Activated T-cell treated with anti-CD3 and anti-CD28 coated beads, Interleukin-2, amount 50 U/mL, for 4 hours (primary cell): ENCODE results near the gene ALG14. TPM values are rescaled to one million over a fixed set of nuclear protein-coding genes. Genes with fewer than 3 reads are reported as not detected.
A peak's percentile ranks its signal among the peaks of the same experiment; 100 is the strongest.

Experiments
- ATAC-seq, 2 donors: fragments of 200-7000 bp; cut with Tn5 transposase; one replicate each; pipeline ENCODE4 v1.10.0; 2021
- DNase-seq: peaks from one replicate; pipeline ENCODE4 v3.0.0-alpha.2; 2020
- H3K27me3 Mint-ChIP-seq: one replicate; pipeline ENCODE4 v1.8.0; 2021; ENCODE audit warnings: low read depth, mixed read lengths
- H3K36me3 Mint-ChIP-seq: one replicate; pipeline ENCODE4 v1.8.0; 2022; ENCODE audit warnings: mixed read lengths; ENCODE audit not compliant: insufficient read depth
- H3K4me1 Mint-ChIP-seq: one replicate; pipeline ENCODE4 v1.8.0; 2021; ENCODE audit warnings: low read depth, mixed read lengths
- H3K4me3 Mint-ChIP-seq: one replicate; pipeline ENCODE4 v1.8.0; 2021; ENCODE audit warnings: mild to moderate bottlenecking, moderate library complexity, mixed read lengths
- H3K9me3 Mint-ChIP-seq: one replicate; pipeline ENCODE4 v1.8.0; 2021; ENCODE audit warnings: mixed read lengths
- total RNA-seq, 3 donors: library from RNA; stranded (reverse); gene quantifications; one replicate each; pipeline ENCODE4 v1.2.1, GENCODE V29; 2021

The ALG14 gene
- total RNA-seq, 3 donors from 2014 or later, result 4.3 to 4.9 (median 4.4) TPM

DNA sequence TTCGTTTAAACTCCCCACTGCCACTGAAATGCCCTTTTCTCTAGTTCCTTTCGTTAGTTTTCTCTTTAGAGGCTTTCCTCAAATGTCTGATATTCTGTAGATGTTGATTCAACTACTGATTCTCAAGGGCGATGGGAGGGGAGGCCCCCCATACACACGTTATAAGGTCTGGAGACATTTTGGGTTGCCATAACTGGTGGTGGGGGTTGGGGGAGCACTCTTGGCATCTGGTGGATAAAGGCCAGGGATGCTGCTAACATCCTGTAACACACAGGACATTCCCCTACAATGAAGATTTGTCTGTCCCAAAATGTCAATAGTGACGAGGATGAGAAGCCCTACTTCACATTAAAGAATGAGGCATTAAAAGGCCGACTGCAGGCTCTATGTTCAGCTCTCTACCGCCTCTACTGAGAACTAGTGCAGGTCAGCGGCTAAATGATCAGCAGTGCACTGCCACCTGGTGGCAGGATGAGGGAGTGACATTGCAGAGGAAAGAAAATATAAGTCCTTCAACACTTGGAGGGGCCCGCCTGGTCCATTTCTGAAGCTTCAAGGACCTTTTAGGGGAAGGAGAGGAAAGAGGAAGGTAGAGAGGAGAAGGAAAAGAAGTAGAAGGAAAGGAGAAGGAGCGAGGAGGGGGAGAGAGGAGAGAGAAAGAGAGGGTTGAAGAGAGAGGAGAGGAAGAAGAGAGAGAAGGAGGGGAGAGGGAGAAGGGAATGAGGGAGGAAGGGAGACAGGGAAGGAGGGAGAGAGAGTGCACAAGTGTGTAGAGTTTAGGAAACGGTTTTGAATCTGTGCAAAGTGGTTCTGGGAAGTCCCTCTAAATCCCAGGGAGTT, 29.4 kb downstream of the ALG14 start:
- Mint-ChIP-seq H3K9me3 (no peaks in the 10 kb centered on the region), H3K27me3 (no peaks in the 10 kb centered on the region), H3K4me3 (no peak overlapping the region), H3K36me3 (no peaks in the 10 kb centered on the region), H3K4me1 (no peaks in the 10 kb centered on the region)
- DNase-seq (peak; percentile 72), ATAC-seq (peak; percentile 96 to 97)

DNA sequence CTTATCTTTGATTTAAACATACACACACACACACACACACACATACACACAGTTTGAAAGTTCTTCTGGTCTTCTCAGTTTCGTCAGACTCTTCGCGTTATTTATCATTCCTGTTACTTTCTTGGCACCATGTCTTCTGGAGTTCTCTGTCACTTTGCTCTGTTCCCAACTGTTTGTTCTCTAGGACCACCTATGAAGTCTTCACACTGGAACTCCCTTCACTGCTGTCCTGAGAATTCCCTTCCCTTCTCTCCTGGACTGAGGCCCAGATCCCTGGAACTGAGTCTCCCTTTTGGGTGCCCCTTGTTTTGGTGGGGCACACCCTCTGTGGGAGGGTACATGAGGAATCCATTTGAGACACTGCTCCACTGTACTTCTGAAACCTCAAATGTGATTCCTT, 30.5 kb downstream of the ALG14 start:
- DNase-seq, result no peak
- Mint-ChIP-seq H3K27me3 (no peaks in the 10 kb centered on the region), H3K36me3 (no peaks in the 10 kb centered on the region), H3K4me1 (no peaks in the 10 kb centered on the region), H3K4me3 (no peak overlapping the region), H3K9me3 (no peaks in the 10 kb centered on the region)
- ATAC-seq, result no peak

DNA sequence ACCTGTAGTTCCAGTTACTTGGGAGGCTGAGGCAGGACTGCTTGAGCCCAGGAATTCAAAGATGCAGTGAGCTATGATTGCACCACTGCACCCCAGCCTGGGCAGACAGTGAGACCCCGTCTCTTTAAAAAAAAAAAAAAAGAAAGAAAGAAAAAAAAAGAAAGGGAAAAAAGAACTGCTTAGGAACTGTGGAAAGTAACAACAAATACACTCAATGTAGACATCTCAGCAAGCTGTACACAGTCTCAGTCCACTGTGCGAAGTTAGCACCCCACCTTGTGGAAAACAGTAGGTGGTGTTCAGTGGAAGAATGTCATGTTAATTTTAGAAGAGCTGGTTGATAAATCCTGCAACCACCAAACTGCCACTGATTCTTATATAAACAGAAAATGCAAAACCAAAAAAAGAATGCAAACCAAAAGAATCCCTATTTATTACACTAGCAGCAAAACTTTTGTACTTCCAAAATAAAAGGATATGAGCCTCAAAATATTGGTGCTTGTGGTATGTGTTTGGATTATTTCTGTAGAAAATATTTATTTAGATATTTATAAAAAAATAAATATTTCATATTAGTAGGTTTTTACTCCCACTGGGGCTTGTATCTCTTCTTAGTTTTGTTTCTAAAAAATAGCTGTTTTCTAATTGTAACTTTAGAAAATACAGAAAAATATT, 31.1 kb downstream of the ALG14 start:
- ATAC-seq, result no peak
- DNase-seq, result no peak
- Mint-ChIP-seq H3K9me3 (no peaks in the 10 kb centered on the region), H3K4me3 (no peak overlapping the region), H3K4me1 (no peaks in the 10 kb centered on the region), H3K36me3 (peaks cover 2% of the 10 kb centered on the region), H3K27me3 (peaks cover 2% of the 10 kb centered on the region)

DNA sequence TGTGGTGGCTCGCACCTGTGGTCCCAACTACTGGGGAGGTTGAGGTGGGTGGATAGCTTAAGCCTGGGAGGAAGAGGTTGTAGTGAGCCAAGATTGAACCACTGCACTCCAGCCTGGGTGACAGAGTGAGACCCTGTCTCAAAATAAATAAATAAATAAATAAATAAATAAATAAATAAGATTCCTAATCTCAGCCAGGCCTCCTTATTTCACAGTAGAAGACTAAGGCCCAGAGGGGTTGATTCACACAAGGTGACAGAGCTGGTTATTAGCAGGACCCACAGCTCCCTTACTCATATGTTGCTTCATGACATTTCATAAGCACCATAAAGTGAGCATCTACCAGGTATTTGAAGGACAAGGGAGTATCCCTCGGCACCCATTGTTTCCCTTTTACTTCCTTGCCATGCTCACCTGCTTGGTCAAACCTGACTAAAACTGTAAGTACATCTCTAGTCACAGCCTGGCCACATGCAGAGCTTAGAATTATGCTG, 32.7 kb downstream of the ALG14 start:
- no peak for DNase-seq
- Mint-ChIP-seq H3K4me3 (no peak overlapping the region), H3K36me3 (peaks cover 2% of the 10 kb centered on the region), H3K27me3 (peaks cover 2% of the 10 kb centered on the region), H3K9me3 (no peaks in the 10 kb centered on the region), H3K4me1 (no peaks in the 10 kb centered on the region)
- ATAC-seq, result no peak

DNA sequence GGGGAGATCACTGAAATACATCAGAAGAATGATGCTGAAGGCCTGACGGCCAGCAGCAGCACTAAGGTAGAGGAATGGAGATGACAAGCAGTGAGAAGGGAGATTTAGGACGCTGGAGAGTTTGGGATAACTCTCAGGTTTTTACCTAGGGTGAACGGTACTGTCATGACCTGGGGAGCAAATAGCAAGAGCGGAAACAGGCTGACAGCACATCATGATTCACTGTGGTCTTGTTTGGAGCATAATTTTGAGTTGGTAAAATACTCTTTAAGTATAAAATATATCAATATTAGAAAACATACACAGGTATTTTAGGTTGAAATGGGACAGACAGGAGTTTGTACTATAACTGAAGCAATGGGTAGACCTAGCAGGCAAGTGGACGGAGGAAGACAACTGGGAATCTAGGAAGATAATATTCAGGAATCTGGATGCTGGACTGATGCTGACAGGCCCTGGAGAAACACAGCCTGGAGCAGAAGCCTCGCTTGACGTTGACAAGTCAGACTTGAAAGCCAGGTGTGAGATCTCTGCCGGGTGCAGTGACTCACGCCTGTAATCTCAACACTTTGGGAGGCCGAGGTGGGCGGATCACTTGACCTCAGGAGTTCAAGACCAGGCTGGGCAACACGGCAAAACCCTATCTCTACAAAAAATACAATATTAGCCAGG, 33.3 kb downstream of the ALG14 start:
- Mint-ChIP-seq H3K27me3 (peaks cover 2% of the 10 kb centered on the region), H3K36me3 (peaks cover 2% of the 10 kb centered on the region), H3K4me1 (no peaks in the 10 kb centered on the region), H3K9me3 (no peaks in the 10 kb centered on the region), H3K4me3 (no peak overlapping the region)
- no peak for DNase-seq
- no peak for ATAC-seq

DNA sequence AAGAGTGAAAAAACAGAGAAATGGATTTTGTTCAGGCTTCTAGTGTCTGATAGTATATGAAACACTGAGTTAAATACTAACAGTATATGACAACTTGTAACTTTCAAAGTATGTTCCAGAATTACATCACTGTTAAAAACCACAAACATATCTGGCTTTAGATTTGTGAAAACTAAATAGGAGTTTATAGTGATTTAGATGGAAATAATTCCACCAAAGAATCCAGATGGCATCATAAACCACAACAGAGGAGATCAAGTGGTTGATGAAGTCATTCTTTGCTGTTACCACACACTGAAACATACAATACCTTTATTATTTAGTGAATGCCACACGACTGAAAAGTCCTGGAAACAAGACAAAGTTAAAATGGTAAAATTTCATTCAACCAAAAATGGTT, 37.2 kb downstream of the ALG14 start:
- DNase-seq (no peak), ATAC-seq (no peak)
- Mint-ChIP-seq H3K4me1 (no peaks in the 10 kb centered on the region), H3K9me3 (no peaks in the 10 kb centered on the region), H3K4me3 (no peak overlapping the region), H3K36me3 (peaks cover 2% of the 10 kb centered on the region), H3K27me3 (peaks cover 2% of the 10 kb centered on the region)

DNA sequence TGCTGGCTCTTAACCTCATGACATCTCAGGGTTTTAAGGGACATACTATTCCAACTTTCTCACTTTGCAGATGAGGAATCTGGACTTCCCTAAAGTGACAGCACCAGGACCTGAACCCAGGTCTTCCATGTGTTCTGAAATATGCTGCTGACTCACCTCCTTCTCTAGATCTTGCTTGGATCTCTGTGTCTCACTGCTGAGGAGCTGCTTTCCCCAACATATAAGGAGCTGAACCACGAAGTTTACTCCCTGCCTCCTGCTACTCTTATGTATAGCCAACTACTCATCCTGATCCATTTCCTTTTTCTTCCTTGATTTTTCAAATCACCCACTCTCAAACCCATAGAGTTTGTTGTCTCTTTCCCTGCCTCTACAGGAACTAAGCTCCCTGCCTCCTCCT, 38.2 kb downstream of the ALG14 start:
- Mint-ChIP-seq H3K4me3 (no peak overlapping the region), H3K4me1 (no peaks in the 10 kb centered on the region), H3K9me3 (peaks cover 1% of the 10 kb centered on the region), H3K27me3 (peaks cover 2% of the 10 kb centered on the region), H3K36me3 (peaks cover 2% of the 10 kb centered on the region)
- ATAC-seq (no peak), DNase-seq (no peak)

DNA sequence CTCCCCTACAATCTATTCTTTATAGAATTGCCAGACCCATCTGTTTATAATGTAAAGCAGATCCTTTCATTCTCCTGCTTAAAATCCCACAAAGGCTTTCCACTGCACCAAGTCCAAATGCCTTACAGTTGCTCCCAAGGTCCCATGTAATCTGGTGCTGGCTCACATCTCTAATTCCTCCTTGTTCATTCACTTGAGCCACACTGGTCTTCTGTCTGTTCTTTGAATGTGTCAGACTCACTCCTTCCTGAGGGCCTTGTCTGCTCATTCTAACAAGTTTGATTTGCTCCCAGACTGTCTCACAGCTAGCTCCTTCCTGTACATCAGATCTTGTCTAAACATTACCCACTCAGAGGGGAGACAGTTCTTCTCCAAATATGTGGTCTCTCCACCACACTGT, 38.9 kb downstream of the ALG14 start:
- no peak overlapping the region for H3K4me3 Mint-ChIP-seq
- peaks cover 8% of the 10 kb centered on the region for H3K9me3 Mint-ChIP-seq
- peaks cover 2% of the 10 kb centered on the region for H3K27me3 Mint-ChIP-seq

DNA sequence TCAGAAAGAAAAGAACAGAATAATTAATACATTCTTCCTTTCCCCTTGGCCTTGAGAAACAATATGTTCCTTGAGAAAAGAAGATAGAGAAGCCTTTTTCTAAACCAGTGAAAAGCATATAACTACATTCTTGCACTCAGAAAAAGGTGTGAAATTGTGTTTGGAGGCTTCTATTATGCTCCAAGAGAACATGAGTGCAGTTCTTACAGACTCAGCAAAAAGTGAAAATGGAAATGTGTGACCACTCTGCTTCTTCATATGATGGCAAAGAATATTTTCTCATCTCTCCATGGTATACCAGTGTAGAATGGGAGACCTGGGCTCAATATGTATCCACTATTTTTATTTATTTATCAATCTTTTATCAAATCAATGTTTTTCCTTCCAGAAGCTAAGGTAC, 43.2 kb downstream of the ALG14 start:
- no peak overlapping the region for H3K4me3 Mint-ChIP-seq
- H3K36me3 Mint-ChIP-seq, result peaks cover 18% of the 10 kb centered on the region
- ATAC-seq, result no peak
- DNase-seq, result no peak
- H3K27me3 Mint-ChIP-seq, result no peaks in the 10 kb centered on the region
- no peaks in the 10 kb centered on the region for H3K4me1 Mint-ChIP-seq
- peaks cover 9% of the 10 kb centered on the region for H3K9me3 Mint-ChIP-seq

More for the DNA sequence above, 38.9 kb downstream of the ALG14 start:
- DNase-seq, result no peak
- ATAC-seq, result no peak
- Mint-ChIP-seq H3K36me3 (peaks cover 3% of the 10 kb centered on the region), H3K4me1 (no peaks in the 10 kb centered on the region)

DNA sequence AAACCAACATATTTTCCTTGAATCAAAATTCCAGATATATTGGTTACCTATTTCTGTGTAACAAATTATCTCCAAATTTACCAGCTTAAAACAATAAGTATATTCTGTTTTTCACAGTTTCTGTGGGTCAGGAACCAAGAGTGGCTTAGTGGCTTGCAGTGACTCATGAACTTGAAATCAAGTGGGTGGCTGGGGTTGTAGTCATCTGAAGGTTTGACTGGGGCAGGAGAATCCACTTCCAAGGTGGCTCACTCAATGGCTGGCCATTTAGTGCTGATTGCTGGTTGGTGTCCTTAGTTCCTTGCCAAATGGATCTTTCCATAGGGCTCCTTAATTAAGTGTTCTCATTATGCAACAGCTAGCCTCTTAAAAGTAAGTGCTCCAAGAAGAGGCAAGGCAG, 43.8 kb downstream of the ALG14 start:
- H3K9me3 Mint-ChIP-seq, result peaks cover 9% of the 10 kb centered on the region
- no peaks in the 10 kb centered on the region for H3K4me1 Mint-ChIP-seq
- no peaks in the 10 kb centered on the region for H3K27me3 Mint-ChIP-seq
- no peak for DNase-seq
- no peak overlapping the region for H3K4me3 Mint-ChIP-seq
- H3K36me3 Mint-ChIP-seq, result peaks cover 20% of the 10 kb centered on the region
- ATAC-seq, result no peak

DNA sequence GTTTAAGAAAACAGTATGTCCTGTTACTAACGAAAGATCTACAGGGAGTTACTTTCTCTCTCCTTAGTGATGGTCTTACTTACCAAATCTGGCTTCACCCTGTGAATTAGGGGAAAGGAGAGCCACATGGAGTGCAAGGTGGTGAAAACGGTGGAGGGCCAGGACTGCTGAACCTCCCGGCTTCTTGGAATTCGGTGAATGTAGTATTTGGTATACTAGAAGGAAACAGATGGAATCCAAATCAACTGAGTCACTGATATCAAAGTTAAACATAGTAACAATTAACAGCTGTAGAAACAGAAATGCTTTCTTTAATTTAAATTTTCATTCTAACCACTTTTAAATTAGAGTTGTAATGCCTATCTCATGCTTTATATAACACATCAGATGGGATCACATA, 45.7 kb downstream of the ALG14 start:
- DNase-seq (no peak), ATAC-seq (no peak)
- no peaks in the 10 kb centered on the region for H3K27me3 Mint-ChIP-seq
- peaks cover 20% of the 10 kb centered on the region for H3K36me3 Mint-ChIP-seq
- no peak overlapping the region for H3K4me3 Mint-ChIP-seq
- peaks cover 9% of the 10 kb centered on the region for H3K9me3 Mint-ChIP-seq
- no peaks in the 10 kb centered on the region for H3K4me1 Mint-ChIP-seq

DNA sequence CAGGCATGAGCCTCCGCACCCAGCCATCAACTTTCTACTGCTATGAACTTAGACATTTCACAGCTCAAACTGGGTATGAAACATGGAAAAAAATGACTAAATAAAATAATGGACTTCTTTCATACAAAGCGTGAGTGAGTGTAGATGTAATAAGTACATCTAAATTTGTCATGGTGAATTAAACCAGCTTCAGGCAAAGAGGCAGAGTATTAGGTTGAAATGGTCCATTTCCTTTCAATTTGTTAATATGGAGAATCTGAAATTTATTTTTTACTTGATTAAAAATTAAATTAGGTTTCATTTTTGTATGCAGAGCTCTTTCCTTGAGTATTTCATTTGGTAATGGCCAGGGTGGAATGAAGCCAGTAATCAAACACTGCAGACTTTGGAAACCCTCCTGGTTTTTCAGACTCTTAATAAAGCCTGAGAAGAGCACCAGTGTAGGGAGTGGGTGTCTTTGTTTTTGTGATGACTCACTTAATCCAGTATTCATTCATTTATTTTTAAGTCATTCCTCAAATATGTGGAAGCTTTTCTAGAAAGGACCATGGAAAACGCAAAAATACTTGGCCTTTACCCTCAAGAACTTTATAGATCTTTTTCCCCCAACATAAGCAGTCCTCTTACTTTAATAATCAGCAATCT, 49.2 kb downstream of the ALG14 start:
- Mint-ChIP-seq H3K4me3 (no peak overlapping the region), H3K9me3 (no peaks in the 10 kb centered on the region), H3K36me3 (peaks cover 18% of the 10 kb centered on the region), H3K27me3 (no peaks in the 10 kb centered on the region), H3K4me1 (no peaks in the 10 kb centered on the region)
- ATAC-seq (no peak), DNase-seq (no peak)

DNA sequence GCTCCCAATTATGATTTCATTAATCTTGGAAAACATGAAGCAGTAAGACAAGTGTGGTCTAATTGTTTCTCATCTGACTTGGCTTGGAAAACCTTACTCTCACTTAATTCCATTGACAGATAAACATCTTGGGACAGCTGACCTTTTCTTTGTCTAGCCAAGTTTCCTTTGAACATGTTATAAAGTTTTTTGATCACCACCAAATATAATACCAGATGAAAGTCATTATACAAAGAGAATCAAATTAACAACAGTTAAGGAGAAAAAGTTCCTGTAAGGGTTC, 50.2 kb downstream of the ALG14 start:
- no peak for ATAC-seq

DNA sequence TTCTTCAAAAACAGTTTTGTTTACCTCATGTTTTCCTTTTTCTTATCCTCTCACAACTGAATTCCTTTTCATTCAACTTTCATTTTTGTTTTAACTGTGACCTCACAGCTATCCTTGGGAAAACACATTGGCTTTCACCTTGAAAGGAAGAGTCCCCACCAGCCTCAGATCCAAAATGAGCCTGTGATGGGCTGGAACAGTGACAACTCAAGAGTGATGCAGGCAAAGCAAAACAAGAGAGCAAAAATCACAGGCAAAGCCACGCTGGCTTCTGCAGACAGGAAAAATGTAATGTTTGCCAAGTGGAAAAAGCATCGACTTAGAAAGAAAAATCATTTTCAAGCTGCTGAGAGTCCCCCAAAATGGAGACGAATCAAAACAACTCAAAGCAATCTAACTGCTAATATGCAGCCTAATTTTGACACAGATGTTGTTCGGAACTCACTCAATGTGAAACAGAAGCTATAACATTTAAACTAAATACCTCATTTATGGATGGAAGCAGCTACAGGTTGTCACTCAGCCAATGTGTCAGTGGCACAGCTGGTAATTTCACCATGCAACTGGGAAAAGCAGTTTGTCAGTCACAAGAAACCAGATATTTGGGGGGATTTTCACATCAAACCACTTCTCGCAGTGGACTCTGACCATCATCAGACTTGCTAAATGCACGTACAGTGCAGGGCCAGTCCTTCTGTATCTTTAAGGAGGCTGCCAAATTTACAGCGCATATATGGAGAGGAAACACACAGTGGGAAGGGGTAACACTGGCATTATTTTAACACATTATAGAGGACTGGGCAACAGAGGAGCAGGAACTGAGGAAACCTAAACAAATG, 50.7 kb downstream of the ALG14 start:
- H3K4me3 Mint-ChIP-seq, result no peak overlapping the region
- H3K36me3 Mint-ChIP-seq, result peaks cover 18% of the 10 kb centered on the region
- H3K27me3 Mint-ChIP-seq, result no peaks in the 10 kb centered on the region
- DNase-seq (no peak), ATAC-seq (no peak)
- H3K4me1 Mint-ChIP-seq, result no peaks in the 10 kb centered on the region
- H3K9me3 Mint-ChIP-seq, result no peaks in the 10 kb centered on the region

More for the DNA sequence above, 50.2 kb downstream of the ALG14 start:
- peaks cover 18% of the 10 kb centered on the region for H3K36me3 Mint-ChIP-seq
- no peaks in the 10 kb centered on the region for H3K9me3 Mint-ChIP-seq
- no peaks in the 10 kb centered on the region for H3K27me3 Mint-ChIP-seq
- DNase-seq, result no peak
- H3K4me1 Mint-ChIP-seq, result no peaks in the 10 kb centered on the region
- H3K4me3 Mint-ChIP-seq, result no peak overlapping the region
